Activated naive CD8-positive, alpha-beta T cell (primary cell): ENCODE measurements around the gene HOXD11.

Experiments used
- H3K27ac Mint-ChIP-seq: one replicate; pipeline ENCODE4 v1.8.0; 2021; ENCODE audit warnings: mixed read lengths
- H3K27me3 Mint-ChIP-seq: one replicate; pipeline ENCODE4 v1.8.0; 2021; ENCODE audit warnings: mixed read lengths
- H3K36me3 Mint-ChIP-seq: one replicate; pipeline ENCODE4 v1.8.0; 2021; ENCODE audit warnings: mixed read lengths
- H3K4me1 Mint-ChIP-seq: one replicate; pipeline ENCODE4 v1.8.0; 2021; ENCODE audit warnings: low read depth, mixed read lengths
- H3K4me3 Mint-ChIP-seq: one replicate; pipeline ENCODE4 v1.8.0; 2021; ENCODE audit warnings: mild to moderate bottlenecking, mixed read lengths
- H3K9me3 Mint-ChIP-seq: one replicate; pipeline ENCODE4 v1.8.0; 2021; ENCODE audit warnings: low read depth, mixed read lengths

The HOXD11 gene

DNA sequence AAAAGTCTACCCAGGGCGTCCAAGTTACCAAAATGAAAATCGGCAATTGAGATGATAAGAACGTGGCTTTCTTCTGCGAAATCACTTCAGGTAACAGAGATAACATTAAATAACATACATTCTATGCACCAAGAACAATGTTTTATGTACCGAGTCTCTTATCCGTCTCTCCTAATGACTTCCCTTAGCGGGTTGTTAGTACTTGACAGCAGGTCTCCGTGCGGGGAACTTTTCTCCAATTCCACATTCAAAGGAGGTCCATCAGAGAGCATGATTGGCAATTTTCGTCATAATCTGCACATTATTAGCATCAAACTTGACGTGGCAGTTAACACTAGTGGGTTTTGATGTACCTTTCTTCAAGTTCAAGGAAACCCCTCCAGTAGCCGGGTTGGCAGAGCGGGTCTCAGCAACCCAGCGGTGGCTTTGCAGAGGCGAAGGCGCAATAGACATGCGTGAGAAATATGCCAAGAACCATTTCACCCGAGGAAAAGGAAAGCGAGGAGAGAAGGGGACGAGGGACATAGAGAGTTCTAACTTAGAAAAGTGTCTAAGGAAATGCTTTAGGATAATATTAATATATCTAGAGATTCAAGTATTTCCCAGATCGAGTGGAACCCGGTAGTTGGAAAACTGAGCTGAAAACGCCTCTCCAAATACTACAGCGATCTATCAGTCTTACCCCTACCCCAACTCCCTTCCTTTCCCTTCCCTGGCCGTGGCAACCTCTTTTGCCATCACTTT lies 28.4 kb upstream of the HOXD11 start:
- Mint-ChIP-seq H3K4me1 (peaks cover 7% of the 10 kb centered on the region), H3K4me3 (peak overlapping the region; percentile 63), H3K27ac (peak overlapping the region; percentile 61), H3K27me3 (peaks cover 52% of the 10 kb centered on the region), H3K9me3 (peaks cover 15% of the 10 kb centered on the region), H3K36me3 (peaks cover 14% of the 10 kb centered on the region)

DNA sequence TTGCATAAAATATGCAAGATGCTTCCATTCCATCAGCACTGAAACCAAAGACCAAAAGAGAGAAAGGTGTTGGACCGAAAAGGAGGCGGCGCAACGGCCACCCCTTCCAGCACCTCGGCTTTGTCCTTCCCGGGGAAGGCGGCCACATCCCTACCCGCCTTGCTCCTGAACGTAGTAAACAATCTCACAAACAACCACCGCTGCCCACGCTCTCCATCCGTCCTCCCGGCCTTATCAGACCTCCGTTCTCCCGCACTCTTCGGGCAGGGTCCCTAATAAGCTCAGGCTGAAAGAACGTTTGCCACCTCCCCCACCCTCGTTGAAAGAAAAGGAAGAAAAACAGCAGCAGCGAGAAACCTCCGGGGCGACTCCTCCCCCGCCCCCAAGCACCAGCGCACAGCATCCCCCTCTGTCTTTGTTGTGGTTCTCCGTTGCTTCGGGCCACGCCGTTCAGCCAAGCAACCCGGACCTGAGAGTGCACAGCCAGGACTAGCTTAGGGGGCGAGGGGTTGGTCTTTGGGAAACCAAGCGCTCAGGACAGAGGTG lies 27.7 kb upstream of the HOXD11 start:
- peaks cover 7% of the 10 kb centered on the region for H3K4me1 Mint-ChIP-seq
- peaks cover 54% of the 10 kb centered on the region for H3K27me3 Mint-ChIP-seq
- peaks cover 14% of the 10 kb centered on the region for H3K36me3 Mint-ChIP-seq
- peaks cover 15% of the 10 kb centered on the region for H3K9me3 Mint-ChIP-seq
- H3K4me3 Mint-ChIP-seq: peak overlapping the region; percentile 63
- H3K27ac Mint-ChIP-seq: peak overlapping the region; percentile 61

DNA sequence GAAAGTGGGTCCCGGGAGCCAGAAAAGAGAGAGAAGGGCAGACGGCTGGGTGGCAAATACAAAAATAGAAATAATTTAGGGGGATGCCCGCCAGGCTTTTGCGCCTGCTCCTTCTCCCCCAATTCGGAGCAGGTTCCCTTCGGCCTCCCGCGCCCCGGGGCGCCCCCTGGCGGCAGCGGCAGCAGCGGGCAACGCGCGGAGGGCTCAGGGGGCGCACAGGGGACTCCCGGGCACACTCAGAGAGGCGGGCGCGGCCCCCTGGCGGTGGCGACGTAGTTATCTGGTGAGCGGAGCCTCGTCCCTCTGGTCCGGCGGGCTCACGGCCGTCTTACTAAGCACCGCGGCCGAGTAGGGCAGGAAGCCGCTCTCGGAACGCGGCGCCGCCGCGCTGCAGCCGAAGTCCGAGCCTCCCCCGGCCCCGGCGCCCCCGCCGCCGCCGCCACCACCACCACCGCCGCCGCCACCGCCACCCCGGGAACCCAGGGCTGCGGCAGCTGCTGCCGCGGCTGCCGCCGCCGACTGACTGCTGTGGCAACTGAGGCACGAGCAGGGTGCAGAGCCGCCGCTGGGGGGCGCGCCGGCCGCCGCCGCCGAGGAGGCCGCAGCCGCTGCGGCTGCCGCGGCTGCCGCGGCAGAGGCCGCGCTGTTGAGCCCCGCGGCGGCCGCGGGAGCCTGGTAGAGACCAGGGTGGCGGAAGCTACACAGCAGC lies 27.1 kb upstream of the HOXD11 start:
- H3K9me3 Mint-ChIP-seq: peaks cover 15% of the 10 kb centered on the region
- peaks cover 7% of the 10 kb centered on the region for H3K4me1 Mint-ChIP-seq
- peak overlapping the region; percentile 61 for H3K27ac Mint-ChIP-seq
- H3K4me3 Mint-ChIP-seq: peak overlapping the region; percentile 63
- peaks cover 14% of the 10 kb centered on the region for H3K36me3 Mint-ChIP-seq
- H3K27me3 Mint-ChIP-seq: peaks cover 53% of the 10 kb centered on the region

DNA sequence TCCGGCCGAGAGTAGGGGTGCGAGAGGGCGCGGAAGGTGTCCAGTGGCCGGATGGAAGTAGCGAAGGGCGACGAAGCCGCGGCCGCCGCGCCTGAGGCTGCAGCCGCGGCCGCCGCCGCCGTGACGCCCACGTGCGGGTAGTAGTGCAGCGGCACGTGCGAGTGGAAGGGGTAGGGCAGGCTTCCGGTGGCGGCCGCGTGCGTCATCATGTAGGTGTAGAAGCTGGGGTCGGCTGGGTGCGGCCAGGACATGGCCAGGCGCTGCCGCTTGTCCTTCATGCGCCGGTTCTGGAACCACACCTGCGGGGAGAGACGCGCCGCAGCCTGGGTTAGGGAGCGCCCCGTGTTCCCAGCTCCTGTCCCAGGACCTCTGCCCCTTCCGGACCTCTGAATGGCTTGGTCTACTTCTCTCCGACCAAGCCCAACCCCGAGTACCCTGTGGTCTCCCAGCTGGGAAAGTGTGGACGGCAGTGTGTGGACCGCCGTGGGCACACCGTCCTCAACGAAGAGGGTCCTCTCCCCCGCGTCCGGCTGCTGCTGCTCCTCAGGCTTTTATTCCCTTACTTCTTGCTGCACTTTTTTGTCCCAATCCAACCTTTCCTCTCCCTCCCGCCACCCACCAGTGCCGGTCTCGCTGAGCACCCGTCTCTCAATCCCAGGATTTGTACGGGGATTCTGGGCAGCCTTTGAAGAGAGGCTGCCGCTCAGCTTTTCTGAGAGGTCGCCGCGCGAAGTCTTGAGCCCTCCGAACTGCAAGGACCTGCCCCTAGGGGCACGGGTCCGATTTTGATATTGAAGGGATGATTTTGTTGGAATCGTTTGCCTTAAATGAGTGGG lies 26.3 kb upstream of the HOXD11 start:
- Mint-ChIP-seq H3K9me3 (peaks cover 15% of the 10 kb centered on the region), H3K4me1 (peaks cover 7% of the 10 kb centered on the region), H3K27me3 (peaks cover 48% of the 10 kb centered on the region), H3K4me3 (peak overlapping the region; percentile 40), H3K36me3 (peaks cover 12% of the 10 kb centered on the region), H3K27ac (peak overlapping the region; percentile 85)

DNA sequence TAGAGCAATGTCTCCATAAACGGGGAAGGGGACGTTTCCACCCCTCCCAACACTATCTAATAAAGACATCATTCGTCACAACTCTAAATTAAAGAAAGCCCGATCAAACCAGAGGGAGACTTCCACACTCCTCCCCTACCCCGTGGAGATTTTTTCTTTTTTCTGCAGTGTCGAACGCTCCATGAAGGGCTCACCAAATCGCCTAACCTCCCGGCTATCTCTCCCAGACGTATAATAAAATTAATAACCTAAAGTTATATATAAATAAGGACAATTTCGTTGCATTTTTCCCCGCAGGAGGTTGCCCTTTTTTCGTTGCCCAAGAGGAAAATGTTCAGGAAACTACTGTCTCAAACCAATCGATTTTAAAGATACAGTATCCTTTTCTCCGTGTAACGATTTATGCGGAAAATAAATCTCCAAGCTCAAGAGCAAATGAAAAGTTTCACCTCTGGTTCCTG lies 25.7 kb upstream of the HOXD11 start:
- H3K9me3 Mint-ChIP-seq: peaks cover 11% of the 10 kb centered on the region
- peak overlapping the region; percentile 85 for H3K27ac Mint-ChIP-seq
- H3K4me3 Mint-ChIP-seq: peak overlapping the region; percentile 40
- H3K36me3 Mint-ChIP-seq: peaks cover 12% of the 10 kb centered on the region
- peaks cover 45% of the 10 kb centered on the region for H3K27me3 Mint-ChIP-seq
- H3K4me1 Mint-ChIP-seq: peaks cover 8% of the 10 kb centered on the region

DNA sequence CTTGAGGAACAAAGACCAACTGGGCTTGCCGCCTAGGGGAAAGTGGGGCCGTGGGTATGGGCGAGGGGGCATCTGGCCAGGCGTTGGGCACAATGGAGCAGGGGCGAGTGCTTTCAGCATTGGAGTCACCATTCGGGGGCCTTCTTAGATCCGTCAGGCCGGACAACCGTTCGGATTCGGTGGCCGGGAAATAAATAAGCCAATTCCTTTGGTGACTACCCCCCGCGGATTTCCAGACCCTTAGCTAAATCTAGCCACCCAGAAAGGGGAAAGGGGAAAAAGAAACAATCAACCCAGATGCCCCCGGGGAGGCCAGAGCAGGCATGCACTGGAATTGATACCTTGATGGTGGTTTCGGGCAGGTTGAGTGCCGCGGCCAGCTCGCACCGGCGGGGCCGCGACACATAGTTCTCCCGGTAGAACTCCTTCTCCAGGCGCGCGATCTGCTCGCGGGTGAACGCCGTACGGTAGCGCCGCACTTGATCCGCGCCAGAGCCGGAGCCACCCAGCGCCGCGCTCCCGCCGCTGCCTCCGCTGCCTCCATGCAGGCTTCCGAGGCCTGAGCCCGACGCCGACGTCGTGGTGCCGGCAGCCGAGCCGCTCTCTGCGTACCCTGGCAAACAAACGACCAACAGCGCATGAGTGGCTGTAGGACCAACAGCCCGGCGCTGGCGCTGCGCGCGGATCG lies 25.1 kb upstream of the HOXD11 start:
- H3K4me1 Mint-ChIP-seq: peaks cover 13% of the 10 kb centered on the region
- H3K9me3 Mint-ChIP-seq: peaks cover 8% of the 10 kb centered on the region
- peak overlapping the region; percentile 72 for H3K27ac Mint-ChIP-seq
- H3K4me3 Mint-ChIP-seq: peak overlapping the region; percentile 13
- H3K36me3 Mint-ChIP-seq: peaks cover 15% of the 10 kb centered on the region
- peaks cover 48% of the 10 kb centered on the region for H3K27me3 Mint-ChIP-seq

DNA sequence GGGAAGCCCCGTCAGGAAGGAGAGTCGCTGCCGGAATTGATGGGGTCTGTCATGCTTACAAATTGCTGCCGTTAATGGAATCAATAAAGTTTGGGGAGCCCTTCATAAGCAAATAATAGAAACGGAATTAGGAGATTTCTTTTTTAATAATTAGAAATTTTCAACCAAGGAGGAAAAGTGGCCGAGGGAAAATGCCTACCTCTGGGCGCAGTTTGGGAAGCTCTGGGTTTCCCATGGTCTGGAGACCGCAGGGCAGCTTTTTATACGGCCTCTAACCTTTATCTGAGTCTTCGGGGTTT lies 24.6 kb upstream of the HOXD11 start:
- peaks cover 48% of the 10 kb centered on the region for H3K27me3 Mint-ChIP-seq
- H3K9me3 Mint-ChIP-seq: peaks cover 8% of the 10 kb centered on the region
- H3K36me3 Mint-ChIP-seq: peaks cover 16% of the 10 kb centered on the region
- H3K27ac Mint-ChIP-seq: peak overlapping the region; percentile 72
- H3K4me1 Mint-ChIP-seq: peaks cover 14% of the 10 kb centered on the region
- H3K4me3 Mint-ChIP-seq: no peak overlapping the region

DNA sequence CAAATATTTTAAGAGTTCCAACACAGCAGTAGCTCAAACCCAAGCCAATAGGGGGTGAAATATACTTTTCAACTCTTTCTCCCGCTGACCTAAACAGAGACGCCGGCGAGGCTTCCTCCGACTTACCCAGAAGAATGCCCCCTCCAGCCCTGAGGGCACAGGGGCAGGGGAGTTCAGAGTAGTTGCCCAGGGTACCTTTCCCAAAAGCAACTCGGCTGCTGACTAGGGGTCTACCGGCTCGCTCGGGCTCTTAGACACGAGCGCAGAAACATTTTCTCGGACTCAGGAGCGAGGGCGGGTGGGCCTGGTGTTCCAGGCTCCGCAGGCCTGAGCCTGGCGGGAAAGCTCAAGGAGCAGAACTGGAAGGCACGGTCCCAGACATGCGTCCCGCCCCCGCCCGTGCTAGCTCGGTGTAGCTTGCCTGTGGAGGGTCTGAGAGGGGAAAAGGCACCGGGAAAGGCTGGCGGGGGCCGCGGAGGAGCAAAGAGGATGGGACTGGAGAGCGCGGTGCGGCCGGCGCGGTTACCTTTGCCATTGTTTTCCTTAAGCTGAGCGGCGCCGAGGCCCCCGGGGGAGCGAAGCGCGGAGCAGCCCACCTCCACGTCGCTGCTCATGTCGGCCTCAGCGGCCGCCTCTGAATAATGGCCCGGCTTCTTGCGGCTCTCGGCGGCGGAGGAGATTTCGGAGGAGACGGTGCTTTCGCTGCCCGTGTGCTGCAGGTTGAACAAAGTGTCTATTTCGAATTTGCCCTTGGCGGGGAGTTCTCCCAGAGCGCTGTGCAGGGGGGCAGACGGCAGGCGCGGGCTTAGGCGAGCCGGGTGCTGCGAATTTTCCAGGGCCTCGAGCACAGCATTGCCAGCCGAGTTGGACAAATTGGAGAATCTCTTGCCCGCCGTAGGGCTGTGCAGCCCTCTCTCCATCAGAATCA lies 24.0 kb upstream of the HOXD11 start:
- Mint-ChIP-seq H3K36me3 (peaks cover 16% of the 10 kb centered on the region), H3K9me3 (peaks cover 8% of the 10 kb centered on the region), H3K27ac (peak overlapping the region; percentile 78), H3K4me1 (peaks cover 16% of the 10 kb centered on the region), H3K27me3 (peaks cover 50% of the 10 kb centered on the region), H3K4me3 (peak overlapping the region; percentile 30)

DNA sequence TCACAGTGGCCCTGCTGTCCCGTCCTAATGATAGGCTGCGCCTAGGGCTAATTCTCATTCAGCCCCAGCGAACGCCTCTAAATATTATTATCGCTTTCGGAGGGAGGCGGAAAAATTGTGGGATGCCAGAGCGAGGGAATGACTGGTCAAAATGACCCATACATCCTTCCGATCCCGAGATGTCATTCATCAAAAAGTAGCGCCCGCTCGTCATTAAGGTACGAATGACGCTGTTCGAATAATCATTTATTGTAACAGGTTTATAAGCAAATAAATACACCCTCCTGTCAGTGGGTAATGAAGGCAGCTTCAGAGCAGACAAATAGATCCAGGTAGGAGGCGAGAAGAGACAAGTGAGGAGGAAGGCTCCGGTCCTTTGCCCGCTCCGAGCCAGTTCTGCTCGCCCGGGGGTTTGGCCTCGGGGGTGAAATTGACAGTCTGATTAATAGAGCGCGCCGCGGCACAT lies 23.3 kb upstream of the HOXD11 start, which contains the start of gene EVX2:
Gene EVX2 (minus strand): TSS at position 167 of the 466 bp plus-strand sequence. CDS start 186 bp downstream, outside the sequence.
- Mint-ChIP-seq H3K27me3 (peaks cover 46% of the 10 kb centered on the region), H3K27ac (peak within 1 kb of the TSS; percentile 78), H3K4me1 (peaks cover 21% of the 10 kb centered on the region), H3K9me3 (peaks cover under 1% of the 10 kb centered on the region), H3K4me3 (peak within 1 kb of the TSS; percentile 30), H3K36me3 (peaks cover 11% of the 10 kb centered on the region)

DNA sequence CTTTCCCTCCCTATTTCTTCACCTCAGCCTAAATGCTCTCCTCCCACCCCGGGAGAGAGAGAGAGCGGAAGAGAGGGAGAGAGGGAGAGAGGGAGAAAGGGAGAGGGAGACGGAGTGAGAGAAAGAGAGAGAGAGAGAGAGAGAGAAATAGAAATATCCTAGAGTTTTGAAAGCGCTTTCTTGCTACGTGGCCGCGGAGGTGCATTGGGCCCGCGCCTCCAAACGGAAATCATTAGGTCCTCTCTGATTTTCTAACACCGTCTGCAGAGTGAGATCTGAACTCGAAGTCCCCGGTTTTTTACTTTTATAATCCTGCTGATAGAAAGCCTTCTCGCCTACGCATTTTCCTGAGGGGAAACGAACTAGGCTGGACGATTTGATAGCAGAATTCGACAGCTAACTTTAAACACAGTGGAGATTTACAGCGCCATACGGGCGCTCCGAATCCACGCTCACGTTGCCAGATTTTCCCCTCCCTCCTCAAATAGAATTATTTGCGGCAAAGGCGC lies 22.4 kb upstream of the HOXD11 start:
- Mint-ChIP-seq H3K9me3 (no peaks in the 10 kb centered on the region), H3K36me3 (peaks cover 5% of the 10 kb centered on the region)

DNA sequence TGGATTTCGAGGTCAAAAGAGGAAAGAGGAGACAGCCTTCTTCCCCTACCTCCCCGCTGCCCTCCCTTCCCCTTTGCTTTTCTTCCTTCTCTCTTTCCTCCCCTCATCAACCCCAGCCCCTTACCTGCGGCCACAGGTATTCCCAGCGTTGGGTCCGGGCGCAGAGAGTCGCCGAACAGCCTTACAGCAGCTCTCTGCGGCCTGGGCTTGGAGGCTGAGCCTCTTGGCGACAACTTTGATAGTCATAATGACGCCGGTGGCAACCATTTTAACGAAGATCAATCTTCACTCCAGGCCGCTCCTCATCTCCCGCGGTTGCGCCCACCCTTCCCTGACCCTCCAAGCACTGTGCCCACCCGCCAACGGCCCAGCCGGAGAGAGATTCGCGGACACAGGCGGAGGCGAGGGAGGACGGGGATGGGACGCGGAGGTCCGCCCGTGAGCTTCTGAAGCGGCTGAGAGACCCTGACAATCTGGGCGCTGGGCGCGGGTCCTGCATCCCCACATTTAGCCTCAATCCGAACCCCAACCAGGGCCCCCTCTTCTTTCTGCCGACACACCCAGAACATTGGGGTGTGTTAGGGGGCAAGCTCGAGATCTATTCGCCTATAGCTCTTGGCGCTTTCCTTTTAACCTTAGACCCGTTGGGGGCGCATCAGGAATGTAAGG lies 21.8 kb upstream of the HOXD11 start:
- Mint-ChIP-seq H3K27ac (no peak overlapping the region), H3K27me3 (peaks cover 49% of the 10 kb centered on the region), H3K4me3 (no peak overlapping the region), H3K9me3 (no peaks in the 10 kb centered on the region), H3K36me3 (peaks cover 5% of the 10 kb centered on the region), H3K4me1 (peaks cover 14% of the 10 kb centered on the region)

More for the DNA sequence above, 22.4 kb upstream of the HOXD11 start:
- Mint-ChIP-seq H3K27me3 (peaks cover 44% of the 10 kb centered on the region), H3K4me1 (peaks cover 15% of the 10 kb centered on the region), H3K4me3 (no peak overlapping the region), H3K27ac (peak overlapping the region; percentile 58)

DNA sequence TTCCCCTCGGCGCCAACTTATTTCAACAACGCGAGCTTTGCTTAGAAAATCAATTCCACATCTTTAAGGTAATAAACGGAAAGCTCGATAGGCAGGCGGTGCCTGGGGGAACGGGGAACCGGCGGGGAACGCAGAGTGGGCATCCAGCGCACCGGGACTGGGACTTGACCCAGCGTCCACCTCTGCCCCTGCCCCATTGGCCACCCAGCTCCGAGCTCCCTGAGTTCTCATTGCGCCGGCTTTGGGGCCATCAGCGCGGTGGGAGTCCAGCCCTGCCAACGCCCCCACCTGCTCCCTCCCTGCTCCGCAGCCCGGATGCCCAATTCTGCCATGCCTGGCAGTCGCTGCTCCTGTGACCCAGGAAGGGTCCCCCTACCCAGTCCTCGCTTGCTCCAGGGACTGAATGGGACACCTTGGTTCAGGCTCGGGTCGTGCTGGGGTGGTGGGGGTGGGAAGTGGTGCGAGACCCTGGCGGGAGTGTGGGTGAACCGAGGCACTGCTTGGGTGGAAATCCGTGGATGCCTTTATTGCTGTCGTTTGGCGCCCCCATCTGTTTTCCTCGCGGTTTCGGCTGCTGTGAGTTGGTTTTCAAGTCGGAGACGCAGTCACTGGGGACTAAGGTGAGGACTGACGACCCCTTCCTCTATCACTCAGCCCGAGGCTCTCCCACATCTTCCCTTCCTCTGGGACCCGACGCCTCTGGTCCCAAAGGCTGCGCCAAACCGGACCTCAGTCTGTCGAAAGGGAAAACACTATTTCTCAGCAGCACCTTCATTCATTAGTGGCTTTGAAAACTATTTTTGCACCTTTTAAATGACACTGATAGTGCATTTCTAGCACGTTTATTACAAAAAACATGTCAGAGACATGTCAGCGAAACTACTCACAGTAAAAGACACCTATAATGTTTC lies 21.0 kb upstream of the HOXD11 start:
- H3K4me3 Mint-ChIP-seq: no peak overlapping the region

More for the DNA sequence above, 21.0 kb upstream of the HOXD11 start:
- Mint-ChIP-seq H3K9me3 (no peaks in the 10 kb centered on the region), H3K27ac (no peak overlapping the region), H3K27me3 (peaks cover 55% of the 10 kb centered on the region), H3K36me3 (peaks cover 5% of the 10 kb centered on the region), H3K4me1 (peaks cover 14% of the 10 kb centered on the region)
